DOHH2 (cell line): ENCODE measurements around the gene GRID1.

ENCODE experiments used
- EZH2phosphoT487 ChIP-seq: fragments of 200-600 bp; sonication (generic); IDR thresholded peaks from 2 replicates; pipeline ENCODE4 v1.6.1; 2017; ENCODE audit warnings: borderline replicate concordance, mild to moderate bottlenecking, antibody characterized with exemption, low read length, moderate library complexity, mixed read lengths
- TF ChIP-seq, protein P1 (sequence below): fragments of 200-600 bp; sonication (generic); IDR thresholded peaks from one replicate; pipeline ENCODE4 v1.5.1; 2014; ENCODE audit warnings: antibody characterized with exemption, mild to moderate bottlenecking, low read depth, low read length; ENCODE audit not compliant: poor library complexity, severe bottlenecking

DNA sequence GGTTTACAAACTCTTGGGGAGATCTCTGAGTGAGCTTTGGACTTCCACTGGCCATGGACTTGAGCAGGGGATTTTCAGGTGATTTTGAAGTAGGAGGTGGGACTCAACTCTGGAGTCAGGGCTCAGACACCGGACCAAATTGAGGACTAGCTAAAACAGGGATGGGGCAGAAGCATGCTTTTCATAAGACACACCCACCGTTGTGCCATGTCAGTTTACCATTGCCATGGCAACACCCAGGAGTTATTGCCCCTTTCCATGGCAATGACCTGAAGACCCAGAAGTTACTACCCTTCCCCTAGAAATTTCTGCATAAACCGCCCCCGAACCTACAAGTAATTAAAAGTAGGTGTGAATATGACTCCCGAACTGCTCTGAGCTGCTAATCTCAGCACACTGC lies 320.7 kb downstream of the GRID1 start:
- TF ChIP-seq, protein P1, sequence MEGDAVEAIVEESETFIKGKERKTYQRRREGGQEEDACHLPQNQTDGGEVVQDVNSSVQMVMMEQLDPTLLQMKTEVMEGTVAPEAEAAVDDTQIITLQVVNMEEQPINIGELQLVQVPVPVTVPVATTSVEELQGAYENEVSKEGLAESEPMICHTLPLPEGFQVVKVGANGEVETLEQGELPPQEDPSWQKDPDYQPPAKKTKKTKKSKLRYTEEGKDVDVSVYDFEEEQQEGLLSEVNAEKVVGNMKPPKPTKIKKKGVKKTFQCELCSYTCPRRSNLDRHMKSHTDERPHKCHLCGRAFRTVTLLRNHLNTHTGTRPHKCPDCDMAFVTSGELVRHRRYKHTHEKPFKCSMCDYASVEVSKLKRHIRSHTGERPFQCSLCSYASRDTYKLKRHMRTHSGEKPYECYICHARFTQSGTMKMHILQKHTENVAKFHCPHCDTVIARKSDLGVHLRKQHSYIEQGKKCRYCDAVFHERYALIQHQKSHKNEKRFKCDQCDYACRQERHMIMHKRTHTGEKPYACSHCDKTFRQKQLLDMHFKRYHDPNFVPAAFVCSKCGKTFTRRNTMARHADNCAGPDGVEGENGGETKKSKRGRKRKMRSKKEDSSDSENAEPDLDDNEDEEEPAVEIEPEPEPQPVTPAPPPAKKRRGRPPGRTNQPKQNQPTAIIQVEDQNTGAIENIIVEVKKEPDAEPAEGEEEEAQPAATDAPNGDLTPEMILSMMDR: no peak
- no peak for TF ChIP-seq EZH2phosphoT487
